GM21528 (cell line): ENCODE results near the gene PLGRKT.
A peak's percentile ranks its signal among the peaks of the same experiment; 100 is the strongest.
"Not testable (repeated sequence)": the region's sequence is repeated elsewhere in the genome, so short reads cannot be mapped to it uniquely, and the experiment has no call there.

Experiments used
- ATAC-seq: cut with Tn5 transposase; IDR thresholded peaks from one replicate; pipeline ENCODE4 v1.9.1; 2021; ENCODE audit warnings: mild to moderate bottlenecking, moderate library complexity; ENCODE audit not compliant: unreplicated experiment, low FRiP score

Gene PLGRKT

GRCh38 chr9:5437254-5438216, at the start of gene PLGRKT:
Gene PLGRKT, minus strand, starts transcription at chr9:5437925. Its CDS starts 5,948 bp downstream, at chr9:5431977.
- peak; percentile 84 for ATAC-seq

GRCh38 chr9:5486988-5487387, 49.3 kb upstream of the PLGRKT start:
- ATAC-seq = no peak

- no peak for ATAC-seq
Observed at GRCh38 chr9:5485378-5486085, 47.8 kb upstream of the PLGRKT start.

GRCh38 chr9:5483306-5483705, 45.6 kb upstream of the PLGRKT start:
- no peak for ATAC-seq

GRCh38 chr9:5482194-5482593, 44.5 kb upstream of the PLGRKT start:
- no peak for ATAC-seq

- no peak for ATAC-seq
Observed at GRCh38 chr9:5481322-5482040, 43.8 kb upstream of the PLGRKT start.

GRCh38 chr9:5480919-5481318, 43.2 kb upstream of the PLGRKT start:
- ATAC-seq = no peak

- no peak for ATAC-seq
Observed at GRCh38 chr9:5479994-5480694, 42.4 kb upstream of the PLGRKT start.

GRCh38 chr9:5478206-5478605, 40.5 kb upstream of the PLGRKT start:
- no peak for ATAC-seq

GRCh38 chr9:5475611-5476010, 37.9 kb upstream of the PLGRKT start:
- ATAC-seq = not testable (repeated sequence)

GRCh38 chr9:5470816-5471215, 33.1 kb upstream of the PLGRKT start:
- ATAC-seq = no peak

GRCh38 chr9:5470122-5470521, 32.4 kb upstream of the PLGRKT start:
- no peak for ATAC-seq

GRCh38 chr9:5468850-5469249, 31.1 kb upstream of the PLGRKT start:
- ATAC-seq = no peak

GRCh38 chr9:5466766-5467165, 29.0 kb upstream of the PLGRKT start:
- ATAC-seq = no peak

GRCh38 chr9:5466005-5466404, 28.3 kb upstream of the PLGRKT start:
- no peak for ATAC-seq

- not testable (repeated sequence) for ATAC-seq
Observed at GRCh38 chr9:5464831-5465330, 27.2 kb upstream of the PLGRKT start.

- no peak for ATAC-seq
Observed at GRCh38 chr9:5460157-5460556, 22.4 kb upstream of the PLGRKT start.

- peak; percentile 66 for ATAC-seq
Observed at GRCh38 chr9:5459289-5459829, 21.6 kb upstream of the PLGRKT start.

- no peak for ATAC-seq
Observed at GRCh38 chr9:5455181-5455580, 17.5 kb upstream of the PLGRKT start.

- ATAC-seq = no peak
Observed at GRCh38 chr9:5453673-5454072, 15.9 kb upstream of the PLGRKT start.
